Activated CD4-positive, alpha-beta T cell treated with anti-CD3 and anti-CD28 coated beads for 1 hour (primary cell): ENCODE measurements around the gene GTF3A.

Source experiments
- DNase-seq: peaks from one replicate; pipeline ENCODE4 v3.0.0-alpha.2; 2020

GTF3A gene

DNA sequence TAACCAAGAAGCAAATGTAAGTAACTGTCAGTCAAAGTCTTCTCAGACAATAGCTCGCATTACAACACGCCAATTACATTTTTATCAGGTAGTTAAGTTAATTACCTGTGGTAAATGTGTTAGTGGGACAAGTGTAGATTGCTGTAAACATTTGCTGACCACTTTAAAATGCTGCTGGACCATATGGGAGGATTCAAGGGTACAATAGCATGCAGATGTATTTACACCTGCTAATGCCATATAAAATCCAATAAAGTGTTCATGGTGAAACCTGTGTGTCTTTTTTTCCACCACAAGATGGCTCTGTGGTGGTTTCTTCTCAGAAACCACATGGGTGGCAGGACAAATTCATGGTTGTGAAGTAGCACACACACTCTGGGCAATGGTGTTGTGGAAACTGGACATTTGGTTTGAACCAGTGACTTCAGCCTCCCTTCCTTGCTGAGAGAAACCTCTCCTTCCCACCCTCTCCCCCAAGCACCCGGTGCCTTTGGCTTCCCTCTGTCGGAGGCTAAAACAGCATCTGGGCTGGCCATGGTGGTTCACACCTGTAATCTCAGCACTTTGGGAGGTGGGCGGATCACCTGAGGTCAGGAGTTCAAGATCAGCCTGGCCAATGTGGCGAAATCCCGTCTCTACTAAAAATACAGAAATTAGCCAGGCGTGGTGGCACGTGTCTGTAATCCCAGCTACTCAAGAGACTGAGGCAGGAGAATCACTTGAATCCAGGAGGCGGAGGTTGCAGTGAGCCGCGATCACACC lies 18.1 kb upstream of the GTF3A start:
- DNase-seq, result no peak

DNA sequence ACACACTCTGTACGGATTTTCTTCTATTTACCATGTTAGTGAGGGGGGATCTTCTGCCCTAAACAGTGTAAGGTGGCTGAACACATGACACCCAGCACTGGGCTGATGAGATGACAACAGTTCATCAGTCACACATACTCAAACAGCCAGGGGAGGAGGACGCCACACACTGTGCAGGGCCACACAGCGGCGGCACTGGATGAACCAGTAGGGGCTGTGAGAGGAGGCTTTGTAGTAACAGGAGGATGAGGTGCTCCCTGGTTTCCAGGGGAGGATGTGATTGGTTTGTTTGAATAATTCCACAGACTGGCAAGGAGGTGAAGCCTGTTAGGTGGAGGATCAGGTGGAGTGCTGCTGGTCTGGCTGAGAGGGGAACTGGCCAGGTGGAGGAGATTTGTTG lies 16.3 kb upstream of the GTF3A start:
- DNase-seq, result no peak

GRCh38 chr13:27409013-27409412 lies 15.4 kb upstream of the GTF3A start:
- DNase-seq, result no peak

- no peak for DNase-seq
These were observed 13.1 kb upstream of the GTF3A start for GRCh38 chr13:27411341-27411740.

- no peak for DNase-seq
These were observed 9.3 kb upstream of the GTF3A start for GRCh38 chr13:27415116-27415515.

DNA sequence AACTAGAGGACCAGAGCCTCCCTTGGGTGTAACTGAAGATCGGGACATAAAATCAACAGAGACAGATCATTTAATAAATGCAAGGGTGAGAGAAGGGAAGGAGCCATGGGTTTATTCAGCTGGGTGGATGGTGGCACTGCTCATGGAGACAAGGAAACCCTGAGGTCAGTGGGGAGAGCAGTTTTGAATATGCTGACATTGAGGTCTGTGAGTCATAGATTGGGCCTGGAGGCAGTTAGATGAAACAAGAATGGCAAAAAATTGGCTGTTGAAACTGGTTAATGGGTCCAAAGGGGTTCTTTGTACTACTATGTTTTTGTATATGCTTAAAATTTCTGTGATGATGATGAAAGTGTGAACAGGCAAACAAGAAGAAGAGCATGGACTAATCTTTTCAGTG lies 5.1 kb upstream of the GTF3A start:
- DNase-seq, result no peak

- no peak for DNase-seq
These were observed 3.1 kb upstream of the GTF3A start for GRCh38 chr13:27421101-27421871.

- no peak for DNase-seq
These were observed 1.1 kb upstream of the GTF3A start for GRCh38 chr13:27423333-27423732.

- no peak for DNase-seq
These were observed 919 bp downstream of the GTF3A start for GRCh38 chr13:27425158-27425917.

- peak; percentile 59 for DNase-seq
These were observed 1.7 kb downstream of the GTF3A start for GRCh38 chr13:27425918-27426630.

DNA sequence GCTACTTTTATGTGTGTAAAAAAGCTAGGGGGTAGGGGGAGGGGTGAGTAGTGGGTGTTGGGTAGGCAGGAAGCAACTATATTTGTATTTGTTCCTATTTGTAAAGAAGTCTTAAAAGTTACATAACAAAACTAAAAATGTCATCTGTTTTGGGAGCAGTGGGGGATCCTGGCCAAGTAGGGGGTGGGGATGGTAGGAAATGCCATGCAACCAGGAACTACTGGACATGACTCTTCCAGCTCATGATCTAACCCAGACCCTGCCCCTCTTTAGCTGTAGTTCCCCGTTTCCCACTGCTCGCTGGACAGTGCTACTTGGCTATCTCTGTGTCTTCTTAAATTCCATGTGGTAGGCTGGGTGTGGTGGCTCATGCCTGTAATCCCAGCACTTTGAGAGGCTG lies 3.2 kb downstream of the GTF3A start:
- no peak for DNase-seq

- no peak for DNase-seq
These were observed 3.7 kb downstream of the GTF3A start for GRCh38 chr13:27428160-27428559.

DNA sequence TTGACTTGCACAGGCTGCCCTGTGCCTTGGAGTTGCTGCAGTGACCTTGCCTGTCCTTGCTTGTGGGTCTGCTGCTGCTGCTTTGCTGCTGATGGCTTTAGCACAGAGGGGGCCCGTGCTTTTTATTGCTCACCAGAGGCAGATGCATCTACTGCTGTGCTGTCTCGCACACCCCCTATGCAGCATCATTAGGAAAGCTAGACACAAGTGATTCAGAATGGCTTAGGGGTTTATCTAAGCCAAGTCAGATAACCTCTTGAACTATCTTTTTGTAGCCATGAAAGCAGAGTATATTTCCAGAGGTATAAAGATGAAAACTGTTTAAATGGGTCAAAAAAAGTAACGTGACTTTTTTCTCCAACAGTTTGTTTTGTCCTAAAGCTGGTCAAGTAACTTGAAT lies 7.8 kb downstream of the GTF3A start:
- DNase-seq, result no peak

GRCh38 chr13:27432611-27433210 lies 8.3 kb downstream of the GTF3A start:
- no peak for DNase-seq

GRCh38 chr13:27437126-27437525 lies 12.7 kb downstream of the GTF3A start:
- no peak for DNase-seq

- DNase-seq, result no peak
These were observed 16.0 kb downstream of the GTF3A start for GRCh38 chr13:27440408-27440807.

DNA sequence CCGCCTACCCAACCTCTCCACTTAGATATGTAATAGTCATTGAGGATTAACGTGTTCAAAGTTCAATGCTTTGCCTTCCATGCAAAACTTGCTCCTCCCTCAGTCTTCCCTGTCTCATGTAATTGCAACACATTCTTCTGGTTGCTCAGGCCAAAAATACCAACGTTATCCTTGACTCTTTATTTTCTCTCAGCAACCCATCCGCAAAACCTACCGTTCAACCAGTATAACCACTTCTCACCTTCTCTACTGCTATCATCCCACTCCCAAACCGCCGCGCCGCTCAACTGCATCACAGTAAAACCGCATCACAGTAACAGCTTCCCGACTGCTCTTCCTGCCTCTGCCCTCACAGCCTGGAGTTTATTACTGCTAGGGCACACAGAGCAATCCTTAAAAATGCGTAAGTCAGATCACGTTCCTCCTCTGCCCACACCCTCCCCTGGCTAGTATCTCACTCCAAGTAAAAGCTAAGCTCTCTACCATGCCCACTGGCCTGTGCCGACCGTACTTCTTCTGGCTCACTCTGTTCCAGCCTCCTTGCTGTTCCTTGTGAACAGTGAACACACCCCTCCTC lies 17.7 kb downstream of the GTF3A start:
- DNase-seq, result no peak

DNA sequence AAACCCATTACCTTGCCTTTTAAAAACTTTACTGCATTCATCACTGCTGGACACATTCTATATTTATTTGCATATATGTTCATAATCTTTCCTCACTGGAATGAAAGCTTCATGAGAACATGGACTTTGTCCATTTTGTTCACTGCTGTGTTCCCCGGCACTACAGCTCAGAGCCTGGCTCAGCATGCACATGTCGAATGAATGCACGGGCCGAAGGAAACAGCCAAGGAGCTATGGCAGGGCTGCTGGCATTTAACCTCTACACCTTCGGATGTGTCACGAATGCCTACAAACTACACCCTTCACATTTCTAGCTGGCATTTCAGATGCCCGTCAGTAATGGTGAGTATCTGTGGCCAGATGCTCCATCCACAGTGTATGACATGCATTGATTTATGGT lies 18.4 kb downstream of the GTF3A start:
- no peak for DNase-seq

DNA sequence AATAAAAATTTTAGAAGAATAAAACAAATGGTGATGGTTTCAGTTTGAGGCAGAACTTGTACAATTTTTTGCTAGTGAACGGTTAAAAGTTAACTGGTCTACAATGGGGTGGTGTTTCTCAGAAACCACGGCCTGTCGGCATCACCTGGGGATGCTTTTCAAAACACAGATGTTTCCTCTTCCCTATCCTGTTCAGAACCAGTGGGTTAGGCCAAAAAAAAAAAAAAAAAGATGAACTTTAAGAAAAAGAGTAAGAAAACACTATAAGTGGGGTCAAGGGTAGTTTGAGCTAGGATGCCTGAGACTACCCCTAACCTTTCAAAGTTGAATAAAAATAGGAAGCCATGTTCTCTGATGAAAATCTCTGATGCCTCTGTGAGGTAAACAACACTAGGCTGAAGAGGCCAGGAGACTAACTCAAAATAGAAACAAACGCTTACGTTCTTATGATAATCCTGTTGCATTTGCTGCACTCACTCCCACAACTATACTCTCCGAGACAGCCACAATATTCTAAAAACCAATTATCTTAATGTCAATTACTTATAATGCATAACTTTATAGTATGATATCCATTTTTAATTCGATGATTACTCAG lies 22.7 kb downstream of the GTF3A start:
- DNase-seq, result no peak

- DNase-seq, result no peak
These were observed 23.9 kb downstream of the GTF3A start for GRCh38 chr13:27448308-27448707.

DNA sequence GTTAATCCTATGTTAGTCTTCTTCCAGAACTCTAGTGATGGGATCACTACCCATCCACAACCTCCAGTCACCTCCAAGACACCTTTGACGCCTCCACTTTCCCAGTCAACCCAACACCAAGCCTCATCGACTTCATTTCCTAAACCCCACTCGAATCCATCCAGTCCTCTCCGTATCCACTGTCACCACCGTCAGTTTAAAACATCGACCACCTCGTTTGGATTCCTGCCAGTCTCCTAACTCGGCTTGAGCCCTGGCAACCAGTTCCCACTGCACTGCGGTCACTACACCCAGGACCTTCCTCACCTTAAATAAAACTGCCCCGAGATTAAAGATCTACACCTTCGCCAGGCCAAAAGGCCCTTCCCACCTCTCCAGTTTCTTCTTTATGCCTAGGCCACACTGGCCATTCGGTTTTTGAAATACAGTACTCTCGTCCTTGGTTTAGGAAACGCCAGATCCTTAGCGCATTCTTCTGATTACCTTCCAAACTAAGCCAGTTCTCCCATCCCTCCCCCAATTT lies 24.7 kb downstream of the GTF3A start:
- no peak for DNase-seq
